Activated CD4-positive, alpha-beta memory T cell treated with anti-CD3 and anti-CD28 coated beads for 36 hours (primary cell): ENCODE results near the gene SLC66A1. TPM values are rescaled to one million over a fixed set of nuclear protein-coding genes. Genes with fewer than 3 reads are reported as not detected.

Source experiments
- CTCF ChIA-PET: fragments of 350-600 bp; sonication (Branson Sonifier 250); formaldehyde crosslinking; loops from one replicate; lab custom pipeline; 2021; ENCODE audit warnings: antibody characterized with exemption, inconsistent platforms; lab: Charles Lee
- POLR2A ChIA-PET: fragments of 350-600 bp; sonication (Branson Sonifier 250); formaldehyde crosslinking; loops from one replicate; lab custom pipeline; 2021; ENCODE audit warnings: antibody characterized with exemption; lab: Charles Lee
- DNase-seq: peaks from one replicate; pipeline ENCODE4 v3.0.0-alpha.2; 2020
- H3K27ac Mint-ChIP-seq: one replicate; pipeline ENCODE4 v1.8.0; 2021; ENCODE audit warnings: mixed read lengths
- H3K27me3 Mint-ChIP-seq: one replicate; pipeline ENCODE4 v1.8.0; 2021; ENCODE audit warnings: mixed read lengths
- H3K36me3 Mint-ChIP-seq: one replicate; pipeline ENCODE4 v1.8.0; 2021; ENCODE audit warnings: mixed read lengths
- H3K4me1 Mint-ChIP-seq: one replicate; pipeline ENCODE4 v1.8.0; 2021; ENCODE audit warnings: low read depth, mixed read lengths
- H3K4me3 Mint-ChIP-seq: one replicate; pipeline ENCODE4 v1.8.0; 2021; ENCODE audit warnings: mild to moderate bottlenecking, mixed read lengths
- H3K9me3 Mint-ChIP-seq: one replicate; pipeline ENCODE4 v1.8.0; 2021; ENCODE audit warnings: mixed read lengths
- intact Hi-C: fragments of 100-400 bp; cut with micrococcal nuclease; formaldehyde crosslinking; loops from one replicate; pipeline ENCODE4 v1.15.1; 2023
- total RNA-seq, 2 experiments: library from RNA; stranded (reverse); gene quantifications; one replicate each; pipeline ENCODE4 v1.2.3, GENCODE V29; 2021

The SLC66A1 gene
- total RNA-seq, 2 experiments from 2014 or later, result 6.8 to 7.9 TPM

DNA sequence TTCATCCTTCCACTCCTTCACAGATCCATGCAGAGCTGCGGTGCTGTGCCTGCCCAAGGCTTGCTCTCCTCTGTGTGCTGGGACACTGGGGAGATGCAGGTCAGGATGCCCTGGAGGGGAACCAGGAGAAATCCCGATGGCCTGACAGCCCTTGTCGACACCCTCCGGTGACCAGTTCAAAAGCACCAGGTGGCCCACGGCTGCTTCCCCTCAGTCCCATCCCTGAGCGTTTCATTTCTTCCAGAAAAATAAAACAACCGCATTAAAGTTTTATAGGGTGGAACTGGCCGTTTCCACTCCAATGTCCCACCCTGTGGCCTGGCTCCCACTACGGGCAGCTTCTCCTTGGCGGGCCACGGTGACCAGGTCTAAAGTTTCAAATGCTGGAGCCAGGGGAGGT is 48.3 kb downstream of the SLC66A1 start:
- Mint-ChIP-seq H3K9me3 (no peaks in the 10 kb centered on the region), H3K4me3 (no peak overlapping the region), H3K36me3 (peaks cover 14% of the 10 kb centered on the region), H3K27me3 (no peaks in the 10 kb centered on the region), H3K4me1 (peaks cover 29% of the 10 kb centered on the region), H3K27ac (peak overlapping the region; percentile 58)
- POLR2A ChIA-PET, result no interaction called here
- intact Hi-C loops, result no loop called here
- CTCF ChIA-PET, result no interaction called here
- DNase-seq, result no peak

- intact Hi-C loops, result no loop called here
- peaks cover 8% of the 10 kb centered on the region for H3K36me3 Mint-ChIP-seq
- no peaks in the 10 kb centered on the region for H3K9me3 Mint-ChIP-seq
- H3K27me3 Mint-ChIP-seq, result no peaks in the 10 kb centered on the region
- no peak for DNase-seq
- H3K27ac Mint-ChIP-seq, result peak overlapping the region; percentile 1
- no peak overlapping the region for H3K4me3 Mint-ChIP-seq
- ChIA-PET CTCF (no interaction called here), POLR2A (no interaction called here)
- H3K4me1 Mint-ChIP-seq, result peaks cover 29% of the 10 kb centered on the region
Observed at GRCh38 chr1:19360843-19361610, 48.9 kb downstream of the SLC66A1 start.

DNA sequence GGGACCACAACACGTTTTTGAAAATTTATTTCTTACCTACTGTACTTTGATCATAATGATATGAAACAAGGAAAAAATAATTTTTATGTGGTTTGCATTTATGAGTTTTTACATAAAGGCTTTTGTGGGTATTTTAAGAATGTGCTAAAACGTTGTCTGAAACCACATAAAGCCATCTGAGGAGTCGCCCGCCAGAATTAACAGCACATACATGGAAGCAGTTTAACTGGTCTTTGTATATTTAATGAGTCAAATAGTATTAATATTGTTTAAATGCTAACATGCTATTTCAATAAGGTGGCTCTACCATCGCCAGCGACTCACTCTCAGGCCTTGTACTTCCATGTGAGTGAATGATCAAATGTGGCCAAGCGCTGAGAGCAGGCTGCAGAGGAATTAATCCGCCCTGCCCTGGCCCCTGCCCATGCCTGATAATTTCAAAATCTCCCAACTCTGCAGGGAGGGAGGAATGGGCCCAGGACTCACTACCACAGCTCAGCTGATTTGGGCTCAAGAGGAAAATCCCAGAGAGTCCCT is 49.6 kb downstream of the SLC66A1 start:
- no peak for DNase-seq
- intact Hi-C loops, result no loop called here
- peaks cover 29% of the 10 kb centered on the region for H3K4me1 Mint-ChIP-seq
- H3K27ac Mint-ChIP-seq, result no peak overlapping the region
- no peaks in the 10 kb centered on the region for H3K27me3 Mint-ChIP-seq
- CTCF ChIA-PET, result no interaction called here
- peaks cover 5% of the 10 kb centered on the region for H3K36me3 Mint-ChIP-seq
- no peaks in the 10 kb centered on the region for H3K9me3 Mint-ChIP-seq
- POLR2A ChIA-PET, result no interaction called here
- no peak overlapping the region for H3K4me3 Mint-ChIP-seq

DNA sequence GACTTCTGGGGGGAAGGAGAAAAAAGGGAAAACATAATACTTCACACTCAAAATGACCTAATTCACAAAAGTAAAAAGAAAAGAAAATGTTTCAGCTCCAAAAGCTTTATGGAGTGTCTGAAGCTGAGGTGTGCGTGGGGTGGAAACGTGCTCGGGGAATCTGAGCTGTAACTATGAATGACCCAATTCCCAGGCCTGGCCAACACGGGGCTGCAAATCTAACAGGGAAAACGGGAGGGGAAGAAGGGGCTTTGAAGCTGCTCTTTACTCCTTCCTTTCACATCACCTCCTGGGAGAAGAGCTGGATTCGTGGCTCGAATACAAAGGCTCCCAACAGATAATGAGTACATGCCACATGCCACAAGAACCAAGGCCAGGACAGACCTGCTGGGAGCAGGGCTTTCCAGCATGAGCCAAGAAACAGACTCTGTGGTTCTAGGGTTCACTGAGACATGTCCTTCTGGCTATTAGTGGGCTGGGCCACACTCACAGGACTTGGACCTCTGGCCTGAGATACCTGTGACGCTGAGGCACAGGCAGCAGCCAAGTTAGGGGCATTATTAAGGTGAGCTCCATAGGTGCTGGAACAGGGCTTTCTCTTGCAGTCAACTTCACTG is 51.5 kb downstream of the SLC66A1 start:
- intact Hi-C loops, result no loop called here
- peaks cover 1% of the 10 kb centered on the region for H3K36me3 Mint-ChIP-seq
- no peaks in the 10 kb centered on the region for H3K27me3 Mint-ChIP-seq
- H3K27ac Mint-ChIP-seq, result peak overlapping the region; percentile 11
- ChIA-PET POLR2A (no interaction called here), CTCF (interaction anchor here (1.0 to 1.7 kb wide), 5 partner anchors 11 to 298 kb away, joined by 3 to 5 read pairs (median 4); no protein-coding TSS in a partner anchor)
- no peaks in the 10 kb centered on the region for H3K9me3 Mint-ChIP-seq
- H3K4me3 Mint-ChIP-seq, result no peak overlapping the region
- DNase-seq, result no peak
- H3K4me1 Mint-ChIP-seq, result peaks cover 35% of the 10 kb centered on the region

- POLR2A ChIA-PET, result no interaction called here
- intact Hi-C loops, result no loop called here
- Mint-ChIP-seq H3K4me3 (no peak overlapping the region), H3K27me3 (no peaks in the 10 kb centered on the region), H3K36me3 (peaks cover 1% of the 10 kb centered on the region), H3K27ac (no peak overlapping the region), H3K9me3 (no peaks in the 10 kb centered on the region), H3K4me1 (peaks cover 35% of the 10 kb centered on the region)
- CTCF ChIA-PET, result no interaction called here
- no peak for DNase-seq
Observed at GRCh38 chr1:19365721-19366120, 53.6 kb downstream of the SLC66A1 start.

- Mint-ChIP-seq H3K4me3 (no peak overlapping the region), H3K27me3 (no peaks in the 10 kb centered on the region), H3K36me3 (peaks cover 1% of the 10 kb centered on the region), H3K4me1 (peaks cover 27% of the 10 kb centered on the region), H3K27ac (no peak overlapping the region), H3K9me3 (no peaks in the 10 kb centered on the region)
- ChIA-PET CTCF (interaction anchor here (0.6 to 2.0 kb wide), 2 partner anchors 24 to 27 kb away, joined by 4 to 5 read pairs; no protein-coding TSS in a partner anchor), POLR2A (no interaction called here)
- intact Hi-C loops, result no loop called here
- DNase-seq, result no peak
Observed at GRCh38 chr1:19366599-19367536, 54.7 kb downstream of the SLC66A1 start.

GRCh38 chr1:19367584-19368041 is 55.5 kb downstream of the SLC66A1 start:
- CTCF ChIA-PET, result interaction anchor here (0.6 to 2.0 kb wide), 2 partner anchors 24 to 26 kb away, joined by 4 to 5 read pairs; no protein-coding TSS in a partner anchor
- intact Hi-C loops, result no loop called here
- Mint-ChIP-seq H3K4me3 (no peak overlapping the region), H3K27me3 (no peaks in the 10 kb centered on the region), H3K4me1 (peaks cover 27% of the 10 kb centered on the region), H3K27ac (no peak overlapping the region), H3K36me3 (peaks cover 1% of the 10 kb centered on the region), H3K9me3 (no peaks in the 10 kb centered on the region)
- POLR2A ChIA-PET, result no interaction called here
- DNase-seq, result no peak

DNA sequence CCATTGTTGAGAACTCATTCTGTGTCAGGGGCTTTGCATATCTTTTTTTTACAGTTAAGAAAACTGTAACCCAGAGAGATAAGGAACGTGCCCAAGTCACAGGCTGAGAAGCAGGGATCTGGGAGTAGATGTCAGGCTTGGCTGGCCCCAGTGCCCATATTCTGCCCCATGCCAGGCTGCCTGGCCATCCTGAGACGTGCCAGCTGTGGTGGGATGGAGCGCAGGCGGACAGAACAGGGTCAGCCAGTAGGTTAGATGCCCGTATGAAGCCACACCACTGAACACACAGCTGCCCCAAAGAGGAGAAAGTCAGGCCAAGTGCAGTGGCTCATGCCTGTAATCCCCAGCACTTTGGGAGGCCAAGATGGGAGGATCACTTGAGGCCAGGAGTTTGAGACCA is 55.9 kb downstream of the SLC66A1 start:
- H3K27ac Mint-ChIP-seq, result no peak overlapping the region
- no peaks in the 10 kb centered on the region for H3K9me3 Mint-ChIP-seq
- peaks cover 27% of the 10 kb centered on the region for H3K4me1 Mint-ChIP-seq
- DNase-seq, result no peak
- intact Hi-C loops, result no loop called here
- H3K4me3 Mint-ChIP-seq, result no peak overlapping the region
- ChIA-PET POLR2A (no interaction called here), CTCF (interaction anchor here (2.0 kb wide), 1 partner anchor 23 kb away, joined by 5 read pairs; no protein-coding TSS in a partner anchor)
- H3K36me3 Mint-ChIP-seq, result no peaks in the 10 kb centered on the region
- H3K27me3 Mint-ChIP-seq, result no peaks in the 10 kb centered on the region

DNA sequence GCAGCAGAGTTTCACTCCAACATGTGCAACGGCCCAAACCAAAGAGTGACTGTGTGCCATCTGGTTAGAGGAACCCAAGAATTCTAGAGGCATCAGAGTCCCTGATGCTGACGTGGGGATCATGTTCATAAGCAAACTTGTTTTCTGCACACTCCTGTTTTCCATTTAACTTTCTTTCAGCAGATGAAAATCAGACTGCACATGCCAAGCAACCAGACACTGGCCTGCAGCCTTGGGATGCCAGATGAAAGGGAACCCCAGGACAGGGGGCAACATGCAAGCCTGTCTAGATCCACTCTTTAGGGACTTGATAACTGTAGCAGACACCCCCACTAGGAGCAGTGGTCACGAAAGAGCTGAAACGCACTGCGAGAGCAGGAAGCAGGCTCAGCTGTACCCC is 56.8 kb downstream of the SLC66A1 start:
- H3K36me3 Mint-ChIP-seq, result no peaks in the 10 kb centered on the region
- intact Hi-C loops, result no loop called here
- peaks cover 27% of the 10 kb centered on the region for H3K4me1 Mint-ChIP-seq
- CTCF ChIA-PET, result interaction anchor here (2.0 kb wide), 1 partner anchor 22 kb away, joined by 5 read pairs; no protein-coding TSS in a partner anchor
- POLR2A ChIA-PET, result no interaction called here
- H3K4me3 Mint-ChIP-seq, result no peak overlapping the region
- H3K27ac Mint-ChIP-seq, result peak overlapping the region; percentile 13
- no peak for DNase-seq
- H3K27me3 Mint-ChIP-seq, result no peaks in the 10 kb centered on the region
- H3K9me3 Mint-ChIP-seq, result no peaks in the 10 kb centered on the region

DNA sequence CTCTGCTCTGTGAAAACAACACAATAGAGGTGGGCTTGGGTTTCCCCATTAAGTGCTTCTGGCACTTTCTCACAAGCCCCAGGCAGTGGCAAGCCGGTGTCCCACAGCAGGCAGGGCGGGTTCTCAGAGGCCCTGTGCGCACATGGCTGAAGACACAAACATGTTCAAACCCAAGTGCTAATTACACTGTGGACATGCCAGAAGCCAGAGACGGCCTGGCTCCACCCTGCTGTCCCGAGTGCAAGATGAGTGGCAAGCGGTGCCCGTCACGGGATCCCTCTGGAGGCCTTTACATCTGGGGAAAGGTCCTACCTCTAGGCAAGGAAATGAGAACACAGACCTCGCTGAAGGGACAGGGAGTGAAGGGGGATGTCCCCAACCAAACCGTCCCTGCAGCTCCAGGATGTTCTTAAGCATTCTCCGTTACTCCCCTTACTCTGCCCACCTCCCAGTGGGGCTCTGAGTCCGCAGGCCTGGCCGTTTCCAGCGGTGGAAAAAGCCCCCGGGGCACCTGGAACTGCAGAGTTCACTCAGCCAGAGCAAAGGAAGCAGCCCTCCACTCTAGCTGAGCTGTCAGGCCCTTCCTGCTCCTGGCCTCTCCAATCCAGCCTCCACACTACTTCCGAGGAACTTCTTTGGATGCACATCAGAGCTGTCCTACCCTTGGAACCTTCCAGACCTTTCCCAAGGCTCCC is 57.4 kb downstream of the SLC66A1 start:
- ChIA-PET CTCF (no interaction called here), POLR2A (no interaction called here)
- H3K4me1 Mint-ChIP-seq, result peaks cover 22% of the 10 kb centered on the region
- H3K27ac Mint-ChIP-seq, result peak overlapping the region; percentile 49
- no peaks in the 10 kb centered on the region for H3K27me3 Mint-ChIP-seq
- no peaks in the 10 kb centered on the region for H3K9me3 Mint-ChIP-seq
- intact Hi-C loops, result no loop called here
- no peak for DNase-seq
- no peaks in the 10 kb centered on the region for H3K36me3 Mint-ChIP-seq
- no peak overlapping the region for H3K4me3 Mint-ChIP-seq

DNA sequence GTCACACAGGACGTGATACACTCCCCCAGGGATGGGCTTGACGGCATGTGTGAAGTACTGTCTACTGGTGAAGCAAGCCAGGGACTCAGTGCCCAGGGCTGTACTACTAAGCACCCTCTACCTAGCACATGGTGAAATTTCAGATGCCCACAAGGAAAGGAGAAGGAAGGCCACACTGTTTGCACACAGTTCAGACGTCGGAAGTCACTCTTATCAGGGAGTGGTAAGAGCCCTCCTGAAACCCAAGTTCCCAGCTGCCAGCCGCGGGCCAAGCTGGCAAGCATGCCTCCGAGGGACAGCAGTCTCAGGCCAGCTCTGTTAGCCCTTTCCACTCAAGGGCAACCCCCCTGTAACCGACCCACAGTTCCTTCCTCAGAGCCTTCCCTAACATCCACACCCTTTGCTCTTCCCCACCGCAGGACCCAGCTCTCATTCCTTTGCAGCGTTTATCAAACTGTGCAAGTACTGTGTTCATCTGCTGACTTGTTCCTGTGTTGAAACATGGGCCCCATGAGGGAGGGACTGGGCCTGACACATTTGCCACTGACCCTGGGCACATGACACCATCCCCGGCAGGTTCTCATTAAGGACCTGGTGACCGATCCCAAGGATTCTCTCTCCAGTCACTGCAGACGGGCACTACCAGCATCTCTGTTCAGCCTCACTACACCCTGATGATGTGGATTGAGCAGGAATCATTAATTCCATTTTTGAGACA is 58.5 kb downstream of the SLC66A1 start:
- H3K4me1 Mint-ChIP-seq, result peaks cover 23% of the 10 kb centered on the region
- no peaks in the 10 kb centered on the region for H3K36me3 Mint-ChIP-seq
- ChIA-PET CTCF (no interaction called here), POLR2A (no interaction called here)
- intact Hi-C loops, result no loop called here
- H3K27me3 Mint-ChIP-seq, result no peaks in the 10 kb centered on the region
- H3K4me3 Mint-ChIP-seq, result no peak overlapping the region
- H3K27ac Mint-ChIP-seq, result peak overlapping the region; percentile 49
- no peak for DNase-seq
- no peaks in the 10 kb centered on the region for H3K9me3 Mint-ChIP-seq
